Prostate gland (tissue), 2 donors: Measurements from ENCODE around the gene SKIL. TPM values are rescaled to one million over a fixed set of nuclear protein-coding genes. Genes with fewer than 3 reads are reported as not detected.

Experiments used
- DNase-seq: peaks from one replicate; pipeline ENCODE4 v3.0.0-alpha.2; 2019; ENCODE audit warnings: low spot score
- H3K27ac ChIP-seq, 2 donors: fragments of 200-600 bp; sonication (generic); 2 replicates each; pipeline ENCODE4 v1.5.1; 2017 to 2019
- H3K27me3 ChIP-seq: fragments of 200-600 bp; sonication (generic); replicated peaks from 2 replicates; pipeline ENCODE4 v1.5.1; 2019; ENCODE audit not compliant: insufficient read depth
- H3K36me3 ChIP-seq, 2 donors: fragments of 200-600 bp; sonication (generic); 1 replicate in 1 of 2; 2 replicates in 1 of 2; pipeline versions ENCODE4 v1.5.1 to v1.8.1; 2017 to 2019
- H3K4me1 ChIP-seq: fragments of 200-600 bp; sonication (generic); replicated peaks from 2 replicates; pipeline ENCODE4 v1.5.1; 2019
- H3K4me3 ChIP-seq, 2 donors: fragments of 200-600 bp; sonication (generic); 2 replicates each; pipeline ENCODE4 v1.5.1; 2017 to 2019
- H3K9me3 ChIP-seq: fragments of 200-600 bp; sonication (generic); 2 replicates; pipeline ENCODE4 v1.5.1; 2017
- CTCF ChIP-seq, 4 experiments: fragments of 200-600 bp in 2 of 4; fragments of 450-650 bp in 2 of 4; sonication (generic) in 2 of 4; IDR thresholded peaks; 1 replicate in 3 of 4; 2 replicates in 1 of 4; pipeline ENCODE4 v1.5.1; 2016 to 2019; ENCODE audit warnings: antibody characterized with exemption in 4 of 4, mild to moderate bottlenecking in 2 of 4, moderate library complexity in 2 of 4
- POLR2A ChIP-seq: fragments of 450-650 bp; IDR thresholded peaks from one replicate; pipeline ENCODE4 v1.6.1; 2016; ENCODE audit warnings: antibody characterized with exemption, mild to moderate bottlenecking
- POLR2AphosphoS5 ChIP-seq: sonication (generic); formaldehyde crosslinking; IDR thresholded peaks from one replicate; pipeline ENCODE4 v1.6.1; 2017; ENCODE audit warnings: antibody characterized with exemption
- WGBS: methylation state at CpG from one replicate; pipeline ENCODE4 v1.1.5; 2018; 5-methylcytosine and 5-hydroxymethylcytosine counted together
- intact Hi-C: fragments of 100-400 bp; cut with DNase I; formaldehyde crosslinking; loops from one replicate; pipeline ENCODE4 v1.14.2; 2022
- microRNA-seq: library from miRNA; unstranded; fragments of <30 nt; microRNA quantifications from one replicate; pipeline ENCODE4, GENCODE V29; 2016
- total RNA-seq, 2 donors: library from RNA; depleted of rRNA; stranded (reverse); fragments of >200 nt; gene quantifications; one replicate each; pipeline ENCODE4 v1.1.0, GENCODE V29; 2016

The SKIL gene
- total RNA-seq, 2 donors from 2014 or later = 41.8 to 49.6 TPM

GRCh38 chr3:170441412-170441811 lies 83.9 kb downstream of the SKIL start:
- no peak overlapping the region for H3K4me3 ChIP-seq
- H3K27ac ChIP-seq = no peak overlapping the region
- H3K36me3 ChIP-seq = no peaks in the 10 kb centered on the region
- H3K9me3 ChIP-seq = no peaks in the 10 kb centered on the region
- H3K27me3 ChIP-seq = no peaks in the 10 kb centered on the region
- DNase-seq = no peak
- H3K4me1 ChIP-seq = no peaks in the 10 kb centered on the region
- 96% methylated on average over 4 of the region's 4 CpGs for WGBS
- intact Hi-C loops = no loop called here
- TF ChIP-seq POLR2A = no peak
- TF ChIP-seq POLR2AphosphoS5 = no peak
- no peak for TF ChIP-seq CTCF (IDR thresholded peaks at IDR 0.05)

GRCh38 chr3:170442947-170443346 lies 85.4 kb downstream of the SKIL start:
- no peak for TF ChIP-seq POLR2A
- DNase-seq = no peak
- intact Hi-C loops = no loop called here
- Histone ChIP-seq H3K4me1 (no peaks in the 10 kb centered on the region), H3K9me3 (no peaks in the 10 kb centered on the region), H3K27me3 (no peaks in the 10 kb centered on the region), H3K27ac (no peak overlapping the region), H3K4me3 (no peak overlapping the region), H3K36me3 (no peaks in the 10 kb centered on the region)

GRCh38 chr3:170443457-170443856 lies 85.9 kb downstream of the SKIL start:
- H3K4me3 ChIP-seq = no peak overlapping the region
- no peaks in the 10 kb centered on the region for H3K9me3 ChIP-seq
- intact Hi-C loops = no loop called here
- DNase-seq = no peak
- no peak for TF ChIP-seq CTCF (IDR thresholded peaks at IDR 0.05)
- TF ChIP-seq POLR2AphosphoS5 = no peak
- no peak for TF ChIP-seq POLR2A
- H3K27ac ChIP-seq = no peak overlapping the region
- H3K4me1 ChIP-seq = no peaks in the 10 kb centered on the region
- no peaks in the 10 kb centered on the region for H3K27me3 ChIP-seq
- H3K36me3 ChIP-seq = no peaks in the 10 kb centered on the region

Small RNA genes lying within 50 kb of the gene (microRNA-seq; reads per million reads assigned to microRNA genes)
- gene MIR6828 = not detected

Other genes with a start within 250 kb of the SKIL start
- gene PHC3, start 176.0 kb upstream of the SKIL start, total RNA-seq = 100 to 1,000 TPM in 1 of 2 donors, 10 to 100 TPM in 1; 34.5 to 100 TPM
- 10 to 100 TPM; 44.6 to 74.4 TPM for gene PRKCI, start 135.3 kb upstream of the SKIL start, total RNA-seq
- gene CLDN11, start 61.2 kb downstream of the SKIL start, total RNA-seq = 100 to 1,000 TPM in 1 of 2 donors, 10 to 100 TPM in 1; 11.8 to 668 TPM
- under 1 TPM; 0.05 to 0.11 TPM for gene SLC7A14, start 228.4 kb downstream of the SKIL start, total RNA-seq